ENCODE data around the gene NSUN3. TPM values are rescaled to one million over a fixed set of nuclear protein-coding genes. Genes with fewer than 3 reads are reported as not detected.
"Not testable (repeated sequence)": the region's sequence is repeated elsewhere in the genome, so short reads cannot be mapped to it uniquely, and the experiment has no call there.

The NSUN3 gene
- total RNA-seq, 1 experiment from 2014 or later: 5.7 TPM

DNA sequence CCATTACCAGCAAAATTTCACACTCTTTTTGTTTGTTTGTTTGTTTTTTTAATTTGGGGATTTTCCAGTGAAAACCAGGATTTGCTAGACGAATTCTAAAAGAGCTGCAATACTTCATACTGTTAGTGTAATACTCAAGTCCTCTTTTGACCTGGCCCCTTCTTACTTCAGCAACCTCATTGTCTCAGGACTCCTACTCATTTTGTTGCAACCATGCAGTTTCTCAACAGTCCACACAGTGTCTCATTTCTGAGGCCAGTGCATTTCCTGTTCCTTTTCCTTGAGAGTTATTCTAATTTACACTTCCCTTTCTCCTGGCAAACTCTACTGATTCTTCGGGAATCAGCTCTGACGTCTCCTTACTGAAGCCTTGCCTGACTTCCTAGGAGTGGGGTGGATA lies 35.6 kb downstream of the NSUN3 start:
- no peaks in the 10 kb centered on the region for H3K27me3 ChIP-seq
- no peaks in the 10 kb centered on the region for H3K9me3 ChIP-seq
- peaks cover 12% of the 10 kb centered on the region for H3K36me3 ChIP-seq
- no peak for DNase-seq
- H3K4me3 ChIP-seq: no peak overlapping the region

DNA sequence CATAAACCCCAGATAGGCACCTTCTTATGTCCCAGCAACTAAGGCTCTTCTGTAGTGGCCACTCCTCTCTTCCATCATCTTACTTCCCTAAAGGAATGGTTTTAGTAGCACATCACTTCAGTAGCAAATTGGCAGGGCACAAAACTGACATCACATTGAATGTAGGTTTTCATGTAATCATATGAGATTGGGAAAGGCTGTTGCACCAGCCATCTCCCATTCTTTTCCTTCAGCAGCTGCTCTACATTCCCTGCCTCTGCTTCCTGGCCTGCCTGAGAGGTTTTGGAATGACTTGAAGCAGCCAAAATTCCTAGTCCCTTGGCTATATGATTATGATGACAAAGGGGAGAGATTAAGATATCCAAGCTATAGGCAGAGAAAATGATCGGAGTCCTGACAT lies 36.5 kb downstream of the NSUN3 start:
- Histone ChIP-seq H3K9me3 (no peaks in the 10 kb centered on the region), H3K4me3 (no peak overlapping the region), H3K36me3 (peaks cover 14% of the 10 kb centered on the region), H3K27me3 (no peaks in the 10 kb centered on the region)
- DNase-seq: no peak

DNA sequence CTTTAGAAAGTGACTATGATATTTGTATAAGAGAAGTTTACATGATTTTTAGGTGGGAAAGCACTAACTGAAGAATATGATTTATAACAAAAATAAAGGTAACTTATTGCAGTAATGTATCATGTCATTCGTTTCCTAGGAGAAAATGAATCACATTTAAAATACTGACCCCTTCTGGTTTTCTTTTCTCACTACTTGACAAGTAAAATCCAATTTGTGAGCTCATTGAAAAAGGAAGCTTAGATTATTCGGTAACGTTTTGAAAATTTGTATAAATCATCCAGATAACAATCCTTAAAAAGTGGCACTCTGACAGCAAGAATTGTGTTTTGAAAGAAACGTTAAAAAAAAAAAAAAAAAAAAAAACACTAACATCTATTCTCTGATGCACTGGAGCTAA lies 39.0 kb downstream of the NSUN3 start:
- Histone ChIP-seq H3K9me3 (no peaks in the 10 kb centered on the region), H3K4me3 (no peak overlapping the region)
- no peak for DNase-seq

DNA sequence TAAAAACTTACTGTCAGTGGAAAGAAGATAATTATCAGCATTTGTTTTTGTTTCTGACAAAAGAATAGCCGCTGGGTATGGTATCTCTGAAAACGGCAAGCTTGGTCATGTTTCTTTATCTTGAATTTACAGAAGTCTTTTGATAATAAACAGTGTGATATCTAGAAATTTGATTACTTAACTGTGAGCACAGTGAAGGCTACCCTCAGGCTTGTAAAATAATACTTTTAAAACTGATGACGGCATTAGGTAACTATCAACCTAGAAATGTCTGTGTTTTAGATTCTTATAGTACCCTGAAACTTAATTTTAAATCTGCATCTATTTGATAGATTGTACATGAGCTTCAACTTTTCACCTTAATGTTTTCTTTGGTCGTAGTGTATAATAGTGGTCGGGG lies 43.4 kb downstream of the NSUN3 start:
- Histone ChIP-seq H3K9me3 (no peaks in the 10 kb centered on the region), H3K27me3 (no peaks in the 10 kb centered on the region)

More for the DNA sequence above, 39.0 kb downstream of the NSUN3 start:
- Histone ChIP-seq H3K27me3 (no peaks in the 10 kb centered on the region), H3K36me3 (peaks cover 10% of the 10 kb centered on the region)

DNA sequence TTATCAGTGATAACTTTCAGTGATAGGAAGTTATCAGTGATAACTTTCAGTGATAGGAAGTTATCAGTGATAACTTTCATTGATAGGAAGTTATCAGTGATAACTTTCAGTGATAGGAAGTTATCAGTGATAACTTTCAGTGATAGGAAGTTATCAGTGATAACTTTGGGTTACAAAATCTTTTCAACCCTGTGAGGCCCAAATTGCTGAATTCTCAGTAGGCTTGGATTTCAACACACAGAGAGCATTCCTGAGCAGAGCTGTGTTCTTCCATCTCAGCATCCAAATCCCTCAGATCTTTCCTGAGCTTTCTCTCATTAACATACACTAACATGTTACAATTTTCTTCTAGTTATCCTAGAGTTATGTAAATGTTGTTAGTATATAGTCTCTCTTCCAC lies 47.4 kb downstream of the NSUN3 start:
- not testable (repeated sequence) for H3K9me3 ChIP-seq, DNase-seq, H3K4me3 ChIP-seq, H3K27me3 ChIP-seq, H3K36me3 ChIP-seq

More for the DNA sequence above, 43.4 kb downstream of the NSUN3 start:
- peaks cover 4% of the 10 kb centered on the region; the same call in 1 of the 2 replicates for H3K36me3 ChIP-seq
- no peak overlapping the region for H3K4me3 ChIP-seq
- no peak for DNase-seq

DNA sequence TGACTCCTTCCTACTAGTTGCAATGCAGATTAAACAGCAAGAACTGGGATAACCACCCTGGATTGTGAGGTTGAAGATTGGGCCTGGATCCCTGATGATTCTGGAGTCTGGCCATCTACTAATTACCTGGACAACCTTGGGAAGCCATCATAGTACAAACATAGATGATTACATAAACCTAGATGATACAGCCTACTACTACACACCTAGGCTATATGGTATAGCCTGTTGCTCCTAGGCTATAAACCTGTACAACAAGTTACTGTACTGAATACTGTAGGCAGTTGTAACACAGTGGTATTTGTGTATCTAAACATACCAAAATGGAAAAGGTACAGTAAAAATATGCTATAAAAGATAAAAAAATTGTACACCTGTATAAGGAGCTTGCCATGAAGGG lies 48.0 kb downstream of the NSUN3 start:
- H3K36me3 ChIP-seq: peaks cover 5% of the 10 kb centered on the region; the same call in 1 of the 2 replicates
- H3K9me3 ChIP-seq: no peaks in the 10 kb centered on the region
- H3K27me3 ChIP-seq: no peaks in the 10 kb centered on the region
- H3K4me3 ChIP-seq: no peak overlapping the region
- no peak for DNase-seq

DNA sequence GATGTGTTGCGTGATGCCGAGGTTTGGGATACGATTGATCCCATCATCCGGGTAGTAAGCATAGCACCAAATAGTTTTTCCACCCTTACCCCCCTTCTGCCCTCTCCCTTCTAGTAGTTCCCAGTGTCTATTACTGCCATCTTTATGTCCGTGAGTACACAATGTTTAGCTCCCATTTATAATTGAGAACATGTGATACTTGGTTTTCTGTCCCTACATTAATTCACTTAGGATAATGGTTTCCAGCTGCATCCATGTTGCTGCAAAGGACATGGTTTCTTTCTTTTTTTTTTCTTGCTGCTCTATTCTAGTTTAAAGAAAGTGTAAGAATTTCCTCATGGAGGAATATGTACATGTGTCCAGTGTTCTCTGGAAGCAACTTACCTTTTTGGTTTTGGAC lies 51.8 kb downstream of the NSUN3 start:
- H3K4me3 ChIP-seq: no peak overlapping the region
- no peaks in the 10 kb centered on the region for H3K27me3 ChIP-seq
- no peaks in the 10 kb centered on the region for H3K9me3 ChIP-seq
- no peak for DNase-seq
- H3K36me3 ChIP-seq: peaks cover 5% of the 10 kb centered on the region; the same call in 1 of the 2 replicates

DNA sequence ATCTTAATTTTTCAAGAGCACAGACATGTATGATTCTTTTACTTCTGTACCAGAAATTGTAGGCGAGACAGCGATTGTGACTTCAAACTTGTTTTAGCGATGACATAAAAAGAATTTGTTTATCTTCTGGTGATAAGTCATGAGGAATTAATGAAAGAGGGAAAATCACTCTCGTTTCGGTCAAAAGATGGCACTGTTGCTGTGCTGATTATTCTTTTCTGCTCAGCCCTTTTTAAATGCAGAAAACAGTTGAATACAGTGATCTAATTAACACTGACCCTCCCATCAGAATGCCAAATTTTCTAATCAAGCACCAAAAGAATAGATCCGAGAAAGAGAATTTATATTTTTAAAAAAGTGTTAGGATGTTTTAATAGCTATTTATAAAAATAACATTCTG lies 52.6 kb downstream of the NSUN3 start:
- no peak for DNase-seq
- H3K9me3 ChIP-seq: no peaks in the 10 kb centered on the region
- H3K36me3 ChIP-seq: peaks cover 5% of the 10 kb centered on the region; the same call in 1 of the 2 replicates
- no peak overlapping the region for H3K4me3 ChIP-seq
- H3K27me3 ChIP-seq: no peaks in the 10 kb centered on the region

DNA sequence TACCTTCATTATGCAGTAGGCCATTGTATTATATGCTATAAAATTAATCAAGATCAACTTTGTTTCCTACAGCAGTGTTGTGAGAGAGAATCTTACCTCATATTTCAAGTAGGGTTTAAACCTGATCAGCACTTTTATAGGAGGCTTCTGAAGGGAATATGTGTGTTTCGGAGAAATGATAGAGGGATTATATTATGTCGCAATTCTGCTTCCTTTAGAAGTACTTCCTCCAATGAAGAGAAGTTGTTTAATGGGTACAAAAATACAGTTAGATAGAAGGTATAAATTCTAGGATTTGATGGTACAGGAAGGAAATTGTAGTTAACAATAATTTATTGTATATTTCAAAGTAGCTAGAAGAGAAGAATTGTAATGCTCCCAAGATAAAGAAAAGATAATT lies 54.9 kb downstream of the NSUN3 start:
- Histone ChIP-seq H3K9me3 (no peaks in the 10 kb centered on the region), H3K36me3 (no peaks in the 10 kb centered on the region; the same call in 1 of the 2 replicates), H3K27me3 (no peaks in the 10 kb centered on the region), H3K4me3 (no peak overlapping the region)
- DNase-seq: no peak

DNA sequence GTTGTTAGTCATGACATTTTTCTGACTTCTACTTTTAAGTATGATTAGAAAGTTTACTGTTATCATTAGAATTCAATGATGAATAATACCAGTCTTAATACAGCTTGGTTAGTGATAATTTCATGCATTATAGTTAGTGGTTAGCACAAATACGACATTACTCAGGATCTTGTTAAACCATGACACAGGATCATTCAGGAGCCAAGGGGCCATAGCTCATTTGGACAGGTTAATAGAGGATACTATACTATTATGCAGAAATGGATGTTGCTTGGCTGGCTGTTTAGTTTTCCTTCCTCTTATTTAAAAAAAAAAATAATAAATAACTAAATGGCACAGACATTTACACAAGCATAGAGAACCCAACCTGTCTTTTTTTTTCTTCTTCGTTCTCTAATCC lies 55.5 kb downstream of the NSUN3 start:
- Histone ChIP-seq H3K36me3 (no peaks in the 10 kb centered on the region; the same call in 1 of the 2 replicates), H3K4me3 (no peak overlapping the region), H3K9me3 (no peaks in the 10 kb centered on the region), H3K27me3 (no peaks in the 10 kb centered on the region)
- DNase-seq: no peak

DNA sequence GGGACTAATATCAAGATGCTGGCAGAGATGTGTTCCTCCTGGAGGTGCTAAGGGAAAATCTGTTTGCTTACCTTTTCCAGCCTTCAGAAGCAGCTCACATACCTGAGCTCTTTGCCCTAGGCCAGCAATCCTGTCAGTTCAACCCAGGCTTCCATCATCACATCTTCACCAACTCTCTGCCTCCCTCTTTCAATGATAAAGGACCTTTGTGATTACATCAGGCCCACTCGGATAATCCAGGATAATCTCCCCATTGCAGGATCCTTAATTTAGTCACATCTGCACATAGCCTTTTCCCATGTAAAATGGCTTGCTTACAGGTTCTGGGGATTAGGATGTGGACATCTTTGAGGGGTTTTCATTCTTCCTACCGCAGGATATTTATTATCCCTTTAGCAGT lies 58.3 kb downstream of the NSUN3 start:
- DNase-seq: no peak
- no peaks in the 10 kb centered on the region for H3K27me3 ChIP-seq
- H3K4me3 ChIP-seq: no peak overlapping the region
- H3K36me3 ChIP-seq: peaks cover under 1% of the 10 kb centered on the region
- no peaks in the 10 kb centered on the region for H3K9me3 ChIP-seq

DNA sequence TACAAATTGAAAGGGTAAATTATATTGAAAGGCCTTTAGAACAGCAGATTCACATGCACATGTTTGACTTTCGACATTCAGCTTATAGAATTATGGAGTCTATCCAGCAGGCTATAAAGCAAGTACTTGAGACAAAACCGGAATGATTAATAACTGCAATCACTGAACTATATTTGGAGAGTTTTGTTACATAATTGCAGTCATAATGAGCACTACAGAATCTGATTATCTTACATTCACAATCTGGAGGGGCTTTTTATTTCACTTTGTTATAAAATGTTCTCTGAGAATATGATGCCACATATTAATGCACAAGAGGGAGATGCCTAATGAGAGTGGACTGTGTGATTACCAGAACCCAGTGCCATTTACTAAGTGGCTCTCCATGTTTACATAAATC lies 64.3 kb downstream of the NSUN3 start:
- H3K27me3 ChIP-seq: no peaks in the 10 kb centered on the region
- no peaks in the 10 kb centered on the region for H3K9me3 ChIP-seq
- no peak overlapping the region for H3K4me3 ChIP-seq
- H3K36me3 ChIP-seq: peaks cover 9% of the 10 kb centered on the region
- no peak for DNase-seq

DNA sequence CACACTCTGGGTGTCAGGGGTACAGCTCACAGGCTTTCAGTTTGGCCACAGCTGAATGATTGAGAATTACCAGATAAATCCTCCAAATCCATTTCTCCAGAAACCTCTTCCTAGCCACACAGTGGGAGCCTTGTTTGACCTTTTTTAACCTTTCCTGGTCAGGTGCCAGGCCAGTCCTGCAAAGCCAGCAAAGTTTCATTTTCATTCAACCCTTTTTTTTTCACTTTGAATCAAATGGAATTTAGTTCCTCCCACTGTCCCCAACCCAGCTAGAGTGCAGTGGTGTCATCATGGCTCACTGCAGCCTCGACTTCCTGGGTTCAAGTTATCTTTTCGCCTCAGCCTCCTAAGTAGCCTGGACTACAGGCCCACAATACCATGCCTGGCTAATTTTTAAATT lies 67.8 kb downstream of the NSUN3 start:
- no peaks in the 10 kb centered on the region for H3K27me3 ChIP-seq
- H3K36me3 ChIP-seq: peaks cover 9% of the 10 kb centered on the region
- DNase-seq: no peak
- no peak overlapping the region for H3K4me3 ChIP-seq
- no peaks in the 10 kb centered on the region for H3K9me3 ChIP-seq

DNA sequence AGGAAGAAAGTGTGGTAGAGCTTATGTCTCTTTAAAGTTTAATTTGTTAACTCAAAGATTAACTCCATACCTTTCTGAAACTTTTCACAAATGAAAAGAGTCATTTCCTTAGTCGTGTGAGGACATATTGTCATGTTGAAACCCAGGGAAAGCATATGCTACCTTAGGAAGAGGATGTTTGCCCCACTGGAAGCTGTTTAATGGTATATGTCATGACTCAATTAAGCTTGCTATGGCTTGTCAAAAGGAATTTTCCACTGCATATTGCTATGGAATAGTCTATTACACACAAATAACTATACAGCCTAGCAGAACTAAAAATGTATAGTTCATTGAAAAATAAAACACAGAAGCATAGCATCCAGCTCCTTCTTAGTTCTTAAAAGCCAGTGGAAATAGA lies 69.9 kb downstream of the NSUN3 start:
- H3K36me3 ChIP-seq: peaks cover 6% of the 10 kb centered on the region
- no peak overlapping the region for H3K4me3 ChIP-seq
- no peaks in the 10 kb centered on the region for H3K9me3 ChIP-seq
- no peaks in the 10 kb centered on the region for H3K27me3 ChIP-seq
- DNase-seq: no peak

DNA sequence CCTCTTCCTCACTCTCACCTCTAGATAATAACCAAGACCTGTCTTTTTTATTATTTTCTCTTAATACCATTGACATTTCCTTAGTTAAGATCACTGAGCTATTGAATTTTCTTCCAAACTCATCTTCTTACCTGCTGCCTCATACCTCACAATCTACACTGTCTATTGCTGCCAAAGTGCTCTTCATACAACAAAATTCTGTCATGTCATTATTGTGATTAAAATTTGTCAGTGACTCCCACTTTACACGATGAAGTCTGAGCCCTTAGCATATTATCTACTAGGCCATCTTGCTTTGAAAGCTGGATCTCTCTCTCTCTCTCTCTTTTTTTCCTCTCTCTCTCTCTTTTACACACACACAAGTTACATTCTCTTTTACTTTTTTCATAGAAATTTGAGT lies 73.3 kb downstream of the NSUN3 start:
- DNase-seq: no peak

DNA sequence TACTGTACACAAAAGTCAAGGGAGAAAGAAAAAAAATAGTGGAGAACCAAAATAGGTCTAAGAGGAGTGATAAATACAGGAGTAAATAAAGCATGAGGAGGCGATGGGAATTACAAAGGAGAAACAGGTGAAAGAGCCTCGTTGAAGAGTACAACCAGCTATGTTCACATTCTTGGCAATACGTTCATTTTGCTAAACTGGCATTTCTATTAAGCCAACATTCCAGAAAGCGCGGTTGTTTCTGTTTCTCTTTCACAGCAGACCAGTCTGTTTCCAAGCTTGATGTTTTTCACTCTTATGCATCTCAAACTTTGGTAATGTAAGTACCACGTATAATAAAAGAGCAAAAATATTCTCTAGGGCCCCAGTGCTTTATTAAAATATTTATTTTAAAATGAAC lies 74.5 kb downstream of the NSUN3 start:
- no peaks in the 10 kb centered on the region for H3K27me3 ChIP-seq
- no peaks in the 10 kb centered on the region for H3K36me3 ChIP-seq
- H3K4me3 ChIP-seq: no peak overlapping the region
- no peaks in the 10 kb centered on the region for H3K9me3 ChIP-seq
- no peak for DNase-seq

More for the DNA sequence above, 73.3 kb downstream of the NSUN3 start:
- Histone ChIP-seq H3K4me3 (no peak overlapping the region), H3K27me3 (no peaks in the 10 kb centered on the region), H3K36me3 (no peaks in the 10 kb centered on the region), H3K9me3 (no peaks in the 10 kb centered on the region)

DNA sequence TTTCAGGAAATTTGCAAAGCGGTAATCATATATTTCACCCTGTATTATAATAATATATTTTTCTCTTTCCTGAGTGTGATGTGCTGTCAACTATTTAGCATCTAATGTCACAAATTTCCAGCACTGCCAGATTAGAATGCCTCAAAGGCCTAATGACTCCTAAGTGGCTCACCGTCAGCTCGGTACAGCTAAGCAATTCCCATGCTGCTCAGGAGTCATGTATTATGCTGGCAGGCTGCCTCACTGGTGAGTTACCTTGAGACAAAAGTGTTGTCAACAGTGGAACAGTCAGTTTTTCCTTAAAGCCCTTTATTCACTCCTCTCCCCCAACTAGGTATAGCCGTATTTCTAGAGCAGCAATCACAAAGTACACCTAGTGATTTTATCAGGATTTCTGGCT lies 83.6 kb downstream of the NSUN3 start:
- DNase-seq: no peak
- no peak overlapping the region for H3K4me3 ChIP-seq
- no peaks in the 10 kb centered on the region for H3K36me3 ChIP-seq
- no peaks in the 10 kb centered on the region for H3K9me3 ChIP-seq
- H3K27me3 ChIP-seq: peaks cover 4% of the 10 kb centered on the region; the same call in 1 of the 2 replicates

DNA sequence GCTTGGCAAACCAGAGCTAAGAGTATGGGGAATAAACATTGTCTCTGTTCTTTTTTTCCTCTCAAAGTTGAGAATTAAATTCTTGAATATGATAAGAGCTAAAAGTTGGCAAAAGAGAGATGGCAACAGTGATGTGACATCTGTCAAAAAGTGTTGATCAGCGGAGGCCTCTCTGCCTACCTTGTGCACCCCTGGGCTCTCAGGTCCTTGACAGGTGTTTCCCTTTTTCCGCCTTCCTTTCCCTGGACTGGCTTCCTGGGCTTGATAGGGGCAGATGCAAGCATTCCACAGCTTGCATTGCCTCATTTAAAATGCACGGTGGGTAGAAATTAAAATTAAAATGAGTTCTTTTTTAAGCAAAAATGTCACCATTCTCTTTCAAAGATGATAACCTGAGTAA lies 84.2 kb downstream of the NSUN3 start:
- Histone ChIP-seq H3K9me3 (no peaks in the 10 kb centered on the region), H3K36me3 (no peaks in the 10 kb centered on the region), H3K27me3 (peaks cover 7% of the 10 kb centered on the region), H3K4me3 (no peak overlapping the region)
- DNase-seq: no peak

DNA sequence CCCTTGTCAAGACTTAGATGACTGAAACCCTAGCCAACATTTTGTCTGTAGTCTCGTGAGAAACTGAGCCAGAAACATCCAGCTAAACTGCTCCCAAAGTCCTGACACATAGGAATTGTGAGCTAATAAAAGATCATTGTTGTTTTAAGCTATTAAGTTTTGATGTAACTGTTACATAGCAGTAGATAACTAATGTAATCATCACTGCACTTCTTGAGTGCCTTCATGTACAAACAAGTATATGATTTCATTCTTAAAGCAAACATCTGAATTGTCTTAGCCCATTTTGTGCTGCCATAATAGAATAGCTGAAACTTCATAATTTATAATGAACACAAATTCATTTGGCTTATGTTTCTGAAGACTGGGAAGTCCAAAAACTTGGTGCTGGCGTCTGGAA lies 87.3 kb downstream of the NSUN3 start:
- Histone ChIP-seq H3K9me3 (no peaks in the 10 kb centered on the region), H3K27me3 (peaks cover 4% of the 10 kb centered on the region), H3K4me3 (no peak overlapping the region), H3K36me3 (no peaks in the 10 kb centered on the region)
- no peak for DNase-seq
